GM18867 (cell line): ENCODE measurements around the gene SETDB2.

Experiments used
- ATAC-seq: cut with Tn5 transposase; IDR thresholded peaks from one replicate; pipeline ENCODE4 v1.9.1; 2021; ENCODE audit warnings: mild to moderate bottlenecking, moderate library complexity; ENCODE audit not compliant: unreplicated experiment

SETDB2 gene

GRCh38 chr13:49443704-49444523 is at the start of gene SETDB2, which contains the start of gene CAB39L:
Gene SETDB2, plus strand, starts transcription at chr13:49444274. Its CDS starts 7,620 bp downstream, at chr13:49451894.
Gene CAB39L, minus strand, starts transcription at chr13:49444064. Its CDS starts 61,154 bp downstream, at chr13:49382910.
- ATAC-seq, result peak; percentile 89

- no peak for ATAC-seq
These were observed 48.6 kb upstream of the SETDB2 start for GRCh38 chr13:49395451-49395865.

GRCh38 chr13:49395878-49396380 is 48.1 kb upstream of the SETDB2 start:
- ATAC-seq, result no peak

GRCh38 chr13:49399801-49400472 is 44.1 kb upstream of the SETDB2 start:
- no peak for ATAC-seq

- peak; percentile 71 for ATAC-seq
These were observed 43.1 kb upstream of the SETDB2 start for GRCh38 chr13:49400755-49401659.

GRCh38 chr13:49403996-49404702 is 39.9 kb upstream of the SETDB2 start:
- no peak for ATAC-seq

GRCh38 chr13:49404703-49405020 is 39.4 kb upstream of the SETDB2 start:
- ATAC-seq, result no peak

GRCh38 chr13:49407068-49407467 is 37.0 kb upstream of the SETDB2 start:
- ATAC-seq, result no peak

- ATAC-seq, result no peak
These were observed 36.1 kb upstream of the SETDB2 start for GRCh38 chr13:49407936-49408335.

GRCh38 chr13:49409008-49409407 is 35.1 kb upstream of the SETDB2 start:
- no peak for ATAC-seq

GRCh38 chr13:49410006-49410405 is 34.1 kb upstream of the SETDB2 start:
- ATAC-seq, result no peak

- no peak for ATAC-seq
These were observed 33.6 kb upstream of the SETDB2 start for GRCh38 chr13:49410477-49410876.

- no peak for ATAC-seq
These were observed 32.7 kb upstream of the SETDB2 start for GRCh38 chr13:49411353-49411752.

- no peak for ATAC-seq
These were observed 31.3 kb upstream of the SETDB2 start for GRCh38 chr13:49412749-49413148.

- ATAC-seq, result no peak
These were observed 26.9 kb upstream of the SETDB2 start for GRCh38 chr13:49417161-49417560.

GRCh38 chr13:49418206-49418605 is 25.9 kb upstream of the SETDB2 start:
- no peak for ATAC-seq

- ATAC-seq, result no peak
These were observed 24.8 kb upstream of the SETDB2 start for GRCh38 chr13:49419276-49419675.

- ATAC-seq, result peak; percentile 84
These were observed 22.7 kb upstream of the SETDB2 start for GRCh38 chr13:49421391-49421790.

- ATAC-seq, result no peak
These were observed 20.0 kb upstream of the SETDB2 start for GRCh38 chr13:49424011-49424560.
